ENCODE results near the gene MACROD2.
"Not testable (repeated sequence)": the region's sequence is repeated elsewhere in the genome, so short reads cannot be mapped to it uniquely, and the experiment has no call there.

Gene MACROD2

DNA sequence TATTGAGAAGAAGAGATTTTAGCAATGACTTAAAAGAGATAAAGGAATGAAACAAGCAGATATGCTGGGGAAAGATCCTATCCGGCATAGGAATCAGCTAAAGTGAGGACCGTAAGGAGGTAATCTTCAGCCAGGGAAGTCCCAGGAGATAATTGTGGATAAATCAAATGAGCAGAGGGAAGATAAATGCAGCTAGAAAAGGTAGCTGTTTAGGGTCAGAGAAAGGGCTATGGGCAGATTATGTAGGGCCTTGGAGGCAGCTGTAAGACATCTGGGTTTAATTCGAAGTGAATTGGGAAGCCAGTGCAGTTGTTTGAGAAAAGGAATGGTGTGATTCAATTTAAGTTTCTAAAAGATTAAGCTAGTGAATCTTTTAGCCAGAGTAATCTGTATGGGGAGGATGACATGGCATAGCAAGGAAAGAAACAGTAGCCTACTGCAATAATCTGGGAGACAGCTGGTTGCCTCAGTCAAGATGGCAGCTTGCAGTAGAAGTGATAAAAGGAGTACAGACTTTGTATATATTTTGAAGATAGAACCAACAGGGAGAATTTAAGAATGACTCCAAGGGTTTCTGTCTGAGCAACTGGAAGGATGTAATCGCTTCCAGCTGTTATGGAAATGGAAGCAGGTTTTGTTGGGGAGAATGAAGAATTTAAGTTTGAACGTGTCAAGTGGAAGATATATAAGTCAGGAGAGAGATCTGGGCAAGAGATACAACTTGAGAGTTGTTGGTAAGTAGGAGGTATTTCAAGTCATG lies 894.4 kb downstream of the MACROD2 start:
- no peak for DNase-seq

DNA sequence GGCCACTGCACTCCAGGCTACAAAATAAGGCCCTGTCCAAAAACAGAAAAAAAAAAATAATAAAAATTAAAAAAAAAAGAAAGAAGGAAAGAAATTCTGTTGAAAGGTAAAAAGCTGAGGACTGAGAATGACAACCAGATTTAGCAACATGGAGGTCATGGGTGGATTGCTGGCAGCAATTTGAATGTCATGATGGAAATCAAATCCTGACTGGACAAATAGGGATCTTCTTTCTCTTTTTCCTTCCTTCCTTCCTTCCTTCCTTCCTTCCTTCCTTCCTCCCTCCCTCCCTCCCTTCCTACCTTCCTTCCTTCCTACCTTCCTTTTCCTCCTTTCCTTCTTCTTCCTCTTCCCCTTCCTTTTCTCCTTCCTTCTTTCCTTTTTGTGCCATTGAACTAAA lies 895.4 kb downstream of the MACROD2 start:
- DNase-seq = no peak

DNA sequence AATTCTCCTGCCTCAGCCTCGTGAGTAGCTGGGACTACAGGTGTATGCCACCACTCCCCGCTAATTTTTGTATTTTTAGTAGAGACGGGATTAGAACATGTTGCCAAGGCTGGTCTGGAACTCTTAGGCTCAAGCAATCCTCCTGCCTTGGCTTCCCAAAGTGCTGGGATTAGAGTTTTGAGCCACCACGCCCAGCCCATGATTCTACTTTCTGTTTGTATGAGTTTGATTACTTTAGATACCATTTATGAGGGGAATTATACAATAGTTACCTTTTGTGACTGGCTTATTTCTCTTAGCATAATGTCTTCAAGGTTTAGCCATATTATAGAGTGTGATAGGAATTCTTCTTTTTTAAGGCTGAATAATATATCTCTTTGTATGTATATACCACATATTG lies 897.5 kb downstream of the MACROD2 start:
- DNase-seq = no peak

DNA sequence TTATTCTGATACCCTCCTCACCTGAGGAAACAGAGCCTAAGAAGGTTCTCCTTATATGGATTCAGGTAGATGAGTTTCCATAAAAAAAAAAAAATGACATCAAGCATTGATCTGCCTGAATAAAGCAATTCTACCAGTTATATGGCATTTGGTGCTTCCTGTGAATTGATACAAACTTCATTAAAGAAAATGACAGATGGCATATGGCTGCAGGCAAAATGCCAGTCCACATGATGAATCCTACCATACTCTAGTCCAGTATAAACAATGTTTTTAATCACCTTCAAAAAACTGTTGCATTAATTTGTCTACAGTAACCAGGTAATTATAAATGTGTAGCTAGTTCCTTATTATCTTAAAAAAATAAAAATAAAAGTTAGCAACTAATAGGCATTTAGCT lies 901.3 kb downstream of the MACROD2 start:
- DNase-seq = no peak

DNA sequence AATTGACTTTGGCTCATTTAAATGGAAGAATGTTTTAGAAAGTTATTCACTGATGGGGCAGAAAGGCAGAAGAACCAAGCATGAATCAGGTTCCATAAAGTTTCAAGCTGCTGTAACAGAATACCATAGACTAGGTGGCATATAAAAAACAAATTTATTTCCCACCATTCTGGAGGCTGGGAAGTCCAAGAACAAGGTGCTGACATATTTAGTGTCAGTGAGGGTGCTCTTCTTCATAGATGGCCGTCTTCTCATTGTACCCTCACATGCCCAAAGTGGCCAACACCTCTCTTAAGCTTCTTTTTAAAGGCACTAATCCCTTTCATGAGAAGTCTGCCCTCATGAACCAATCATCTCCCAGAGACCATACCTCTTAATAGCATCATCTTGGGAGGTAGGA lies 902.3 kb downstream of the MACROD2 start:
- DNase-seq = no peak

DNA sequence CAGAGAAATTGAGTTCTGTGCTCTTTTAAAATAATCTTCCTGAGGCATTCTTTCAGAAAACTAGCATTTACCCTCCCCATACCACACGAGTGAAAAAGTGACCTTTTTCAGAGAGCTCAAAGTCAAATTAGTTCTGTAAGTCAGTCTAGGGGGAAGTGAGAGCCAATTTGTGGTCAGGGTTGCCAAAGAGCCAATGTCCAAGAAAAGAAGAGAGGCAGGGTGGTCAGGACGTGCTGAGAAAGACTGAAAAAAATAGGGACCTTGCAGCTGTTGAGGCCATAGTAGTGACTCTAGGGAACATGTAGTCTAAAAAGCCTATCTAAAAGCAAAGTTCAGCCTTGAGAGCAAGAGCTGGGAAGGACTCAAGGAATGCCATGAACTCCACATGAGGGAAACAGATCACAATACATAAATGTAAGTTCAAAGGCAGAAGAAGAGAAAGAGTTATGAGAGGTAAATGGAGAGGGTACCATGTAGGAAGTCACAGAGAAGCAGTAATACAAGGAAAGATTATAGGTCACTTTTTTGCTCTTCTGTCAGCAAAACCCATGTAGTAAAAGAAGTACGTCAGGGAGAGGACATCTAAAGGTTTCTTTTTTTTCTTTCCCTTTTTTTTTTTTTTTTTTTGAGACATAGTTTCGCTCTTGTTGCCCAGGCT lies 907.2 kb downstream of the MACROD2 start:
- no peak for DNase-seq

DNA sequence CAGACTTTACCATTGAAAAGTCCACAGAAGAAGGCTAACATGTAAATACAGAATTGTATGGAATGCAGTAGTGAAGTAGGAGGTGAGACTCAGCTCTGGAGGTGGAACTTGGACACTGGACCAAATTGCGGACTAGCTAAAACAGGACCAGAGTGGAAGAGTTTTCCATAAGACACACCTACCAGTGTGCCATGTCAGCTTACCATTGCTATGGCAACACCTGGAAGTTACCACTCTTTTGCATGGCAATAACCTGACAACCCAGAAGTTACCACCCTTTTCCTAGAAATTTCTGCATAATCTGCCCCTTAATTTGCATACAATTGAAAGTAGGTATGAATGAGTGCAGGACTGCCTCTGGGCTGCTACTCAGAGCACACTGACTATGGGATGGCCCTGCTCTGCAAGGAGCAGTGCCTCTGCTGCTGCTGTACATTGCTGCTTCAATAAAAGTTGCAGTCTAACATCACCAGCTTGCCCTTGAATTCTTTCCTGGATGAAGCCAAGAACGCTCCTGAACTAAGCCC lies 911.7 kb downstream of the MACROD2 start:
- DNase-seq = no peak

DNA sequence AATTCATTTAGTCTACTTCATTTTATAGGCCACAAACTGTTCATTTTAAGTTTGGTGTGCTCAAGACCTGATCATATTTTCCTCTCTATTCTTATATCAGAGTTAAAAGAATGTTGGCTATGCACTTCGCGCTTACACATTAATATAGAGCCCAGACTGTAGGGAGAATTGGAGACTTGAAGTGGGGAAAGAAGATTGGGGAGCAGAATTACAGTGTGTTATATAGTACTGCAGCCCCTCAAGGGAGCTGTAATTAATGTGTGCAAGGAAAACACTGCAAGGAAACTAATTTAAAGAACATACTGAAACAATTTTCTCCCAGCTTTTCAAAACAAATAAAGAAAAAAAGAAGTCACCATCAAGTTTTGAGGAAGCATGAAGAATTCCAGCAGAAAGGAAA lies 914.8 kb downstream of the MACROD2 start:
- no peak for DNase-seq

DNA sequence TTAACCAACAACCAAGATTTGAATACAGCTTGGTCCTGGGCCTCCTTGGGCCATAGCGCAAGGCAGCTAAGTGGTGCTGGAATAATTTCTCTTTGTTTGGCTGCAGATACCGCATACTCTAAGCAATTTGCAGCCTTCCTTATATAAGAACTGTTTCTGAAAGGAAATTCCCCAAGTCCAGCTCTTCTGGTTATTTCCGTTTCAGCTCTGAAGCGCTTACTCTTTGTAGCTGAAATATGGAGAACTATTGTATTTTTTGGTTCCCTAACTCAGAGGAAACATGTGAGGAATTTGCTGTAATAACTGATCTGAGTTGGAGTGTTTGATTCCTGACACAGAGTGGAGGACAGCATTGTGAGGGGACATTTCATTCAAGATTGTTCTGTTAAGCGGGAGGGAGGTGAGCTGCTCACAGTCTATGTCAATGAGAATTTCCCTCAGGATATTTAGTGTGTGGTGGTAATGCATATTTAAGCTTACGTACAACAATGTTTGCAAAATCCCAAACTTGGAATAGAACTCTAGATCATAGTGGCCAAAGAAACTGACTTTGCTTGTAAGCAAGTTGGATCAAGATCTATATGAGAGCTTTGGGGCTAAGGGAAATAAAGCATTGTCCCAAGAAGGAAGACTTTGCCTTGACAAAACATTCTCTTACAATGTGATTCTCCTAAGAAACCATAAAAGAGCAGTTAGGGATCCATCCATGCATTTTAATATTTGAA lies 918.7 kb downstream of the MACROD2 start:
- DNase-seq = no peak

DNA sequence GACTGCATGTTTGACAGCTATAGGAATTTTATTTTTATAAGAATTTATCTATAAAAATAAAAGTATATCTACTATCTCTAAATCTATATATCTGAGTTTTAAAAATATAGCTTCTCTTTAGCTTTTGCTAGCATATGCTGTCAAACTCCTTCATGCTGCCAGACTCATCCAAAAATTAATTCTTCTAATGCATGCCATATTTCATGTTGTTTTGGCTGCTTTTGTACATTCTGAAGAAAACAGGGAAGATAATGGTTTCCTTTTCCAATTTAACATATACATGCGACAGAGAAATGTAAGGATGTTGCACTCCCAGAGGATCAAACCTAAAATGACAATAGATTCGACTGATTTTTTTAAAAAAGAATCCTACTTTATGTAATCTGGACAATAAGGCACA lies 919.3 kb downstream of the MACROD2 start:
- DNase-seq = no peak

DNA sequence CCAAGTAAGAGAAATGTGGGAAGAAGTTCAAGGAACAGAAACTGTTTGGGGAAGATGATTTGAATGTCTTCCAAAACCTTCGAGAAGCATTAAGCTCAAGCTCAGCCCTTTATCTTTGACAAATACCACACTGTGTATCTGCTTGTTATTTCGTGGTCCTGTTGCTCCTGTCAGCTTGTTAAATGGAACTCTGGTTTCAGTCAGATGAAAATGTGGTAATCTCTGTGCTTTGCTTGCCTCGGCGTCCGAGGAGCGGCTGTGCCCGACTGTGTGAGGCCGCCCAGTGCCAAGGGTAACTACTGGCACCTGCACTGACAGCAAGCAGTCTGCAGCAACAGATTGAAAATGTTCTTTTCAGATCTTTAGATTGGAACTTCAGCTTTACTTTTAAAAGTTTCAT lies 920.0 kb downstream of the MACROD2 start:
- DNase-seq = no peak

DNA sequence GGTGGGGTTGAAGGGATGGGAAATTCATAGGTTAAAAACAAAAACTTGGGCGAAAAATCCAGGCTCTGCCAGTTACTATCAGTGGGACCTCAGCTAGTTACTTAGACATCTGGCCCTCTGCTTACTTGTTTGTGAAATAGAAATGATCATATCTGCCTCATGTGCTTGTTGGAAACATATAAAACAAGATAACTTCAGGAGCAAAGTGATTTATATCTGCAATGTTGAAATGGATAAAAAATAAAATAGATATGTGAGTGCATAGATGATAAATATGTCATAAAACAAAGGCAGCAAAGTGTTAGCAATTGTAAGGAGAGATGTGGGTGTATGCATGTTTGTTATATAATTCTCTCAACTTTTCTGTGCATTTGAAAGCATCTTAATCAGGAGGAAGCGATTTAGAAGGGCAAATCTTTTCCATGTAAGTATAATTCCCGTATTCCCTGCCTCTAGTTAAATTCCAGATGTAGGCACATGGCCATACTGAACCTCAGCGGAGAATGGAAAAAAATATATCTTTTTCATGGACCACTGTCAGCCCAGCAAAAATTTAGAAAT lies 921.1 kb downstream of the MACROD2 start:
- no peak for DNase-seq

DNA sequence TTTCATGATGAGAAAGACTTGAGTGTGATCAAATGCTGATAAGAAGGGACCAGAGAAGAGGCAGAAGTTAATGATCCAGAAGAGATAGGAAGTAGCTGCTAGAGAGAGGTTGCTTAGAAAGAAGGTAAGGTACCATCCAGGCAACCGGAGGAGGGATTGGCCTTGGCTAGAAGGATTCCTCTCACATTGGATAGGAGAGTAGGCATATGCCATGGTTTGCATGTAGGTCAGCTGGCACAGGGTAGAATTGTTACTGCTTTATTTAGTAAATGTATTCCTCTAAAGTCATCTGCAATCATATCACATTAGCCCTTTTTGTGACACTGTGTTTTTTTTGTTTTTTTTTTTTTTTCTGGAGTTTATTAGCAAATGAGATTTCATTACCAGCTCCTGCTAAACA lies 923.0 kb downstream of the MACROD2 start:
- no peak for DNase-seq

DNA sequence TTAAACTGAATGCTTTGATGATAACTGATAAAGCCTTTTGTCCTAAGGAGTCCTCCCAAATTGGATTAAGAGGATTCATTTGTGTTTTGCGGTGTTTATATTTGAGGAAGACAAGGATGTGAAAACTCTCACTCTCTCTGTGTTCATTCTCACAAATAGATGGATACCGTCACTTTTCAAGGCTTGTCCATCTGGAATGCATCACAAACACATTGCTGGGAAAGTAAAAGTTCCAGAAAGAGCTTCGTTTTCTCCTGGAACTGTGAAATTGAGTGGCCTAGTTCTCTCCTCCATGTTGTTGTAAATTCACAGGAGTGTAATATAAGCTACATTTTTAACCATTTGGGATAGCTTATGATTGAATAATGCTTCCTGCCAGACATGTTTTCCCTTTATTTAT lies 923.7 kb downstream of the MACROD2 start:
- no peak for DNase-seq

DNA sequence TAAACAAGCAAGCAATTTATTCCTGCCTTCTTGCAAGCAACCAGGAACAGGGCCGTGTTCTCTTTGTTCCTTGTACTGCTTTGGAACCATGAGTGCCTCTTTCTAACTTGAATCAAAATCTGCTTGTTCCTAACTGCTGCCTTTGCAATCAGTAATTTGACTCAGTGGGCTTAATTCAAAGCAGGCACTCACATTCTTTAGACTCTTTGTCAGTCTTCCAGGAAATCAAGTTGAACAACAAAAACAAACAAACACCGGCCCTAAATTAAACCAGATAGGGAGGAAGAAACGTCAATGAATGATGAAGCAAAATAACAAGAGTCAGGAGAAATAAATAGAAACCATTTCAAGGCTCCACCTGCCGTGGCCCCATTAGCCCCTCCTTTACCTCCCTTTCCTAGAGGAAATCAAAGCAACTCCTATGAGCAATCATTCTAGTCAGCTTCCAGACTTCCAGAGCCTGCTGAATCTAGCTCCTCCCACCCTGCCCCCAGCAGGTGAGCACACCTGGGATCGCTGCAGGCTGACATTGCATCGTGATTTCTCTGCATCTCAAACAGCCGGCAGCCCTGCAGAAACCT lies 924.3 kb downstream of the MACROD2 start:
- no peak for DNase-seq

DNA sequence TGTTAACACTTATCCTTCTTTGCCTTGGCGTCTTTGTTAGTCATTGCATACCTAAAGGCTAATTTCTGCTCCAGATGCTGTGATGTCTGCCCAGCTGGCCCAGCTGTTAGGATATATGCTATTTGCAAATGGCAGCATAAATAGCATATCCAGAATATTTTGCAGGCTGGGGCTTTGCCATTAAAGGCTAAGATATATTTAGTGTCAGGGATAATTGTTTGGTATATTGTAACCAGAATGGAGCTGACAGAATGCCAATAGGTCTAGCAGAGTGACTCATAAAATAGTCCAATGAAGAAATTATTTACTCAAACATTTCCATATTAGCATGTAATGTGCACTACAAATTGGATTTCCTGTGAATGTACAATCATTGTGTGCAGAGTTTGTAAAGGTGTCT lies 926.2 kb downstream of the MACROD2 start:
- DNase-seq = no peak

DNA sequence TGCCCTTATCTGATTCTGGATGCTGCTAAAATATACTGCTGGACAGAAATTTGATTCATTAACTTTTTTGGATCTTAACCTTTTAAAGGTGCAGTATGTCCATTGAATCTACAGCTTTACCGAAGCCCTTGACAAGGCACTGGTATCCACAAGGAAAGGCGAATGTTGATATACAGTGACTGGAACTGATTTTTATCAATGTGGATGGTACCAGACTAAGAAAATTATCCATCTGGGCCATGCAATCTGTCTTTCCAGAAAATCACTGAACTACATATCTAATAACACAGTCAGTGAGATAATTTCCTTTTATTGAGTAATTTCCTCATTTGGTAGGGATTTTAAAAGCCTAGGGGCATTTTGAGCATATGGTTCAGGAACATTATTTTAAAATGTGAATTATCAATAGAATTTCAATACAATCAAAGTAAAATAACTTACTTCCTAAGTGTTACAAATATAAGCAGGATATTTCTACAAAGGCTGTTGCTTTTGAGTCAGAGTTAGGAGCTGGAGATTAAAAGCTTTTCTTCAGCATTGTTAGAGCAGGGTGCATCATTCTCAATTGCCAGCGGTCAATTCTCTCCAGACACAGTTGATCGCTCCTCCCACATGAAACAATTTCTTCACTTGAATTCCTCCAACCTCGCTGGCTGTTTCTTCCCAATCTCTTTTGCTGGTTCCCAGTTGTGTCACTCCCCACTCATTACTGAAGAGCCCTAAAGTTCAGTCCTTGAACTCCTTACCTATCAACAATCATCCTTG lies 927.4 kb downstream of the MACROD2 start:
- DNase-seq = no peak

DNA sequence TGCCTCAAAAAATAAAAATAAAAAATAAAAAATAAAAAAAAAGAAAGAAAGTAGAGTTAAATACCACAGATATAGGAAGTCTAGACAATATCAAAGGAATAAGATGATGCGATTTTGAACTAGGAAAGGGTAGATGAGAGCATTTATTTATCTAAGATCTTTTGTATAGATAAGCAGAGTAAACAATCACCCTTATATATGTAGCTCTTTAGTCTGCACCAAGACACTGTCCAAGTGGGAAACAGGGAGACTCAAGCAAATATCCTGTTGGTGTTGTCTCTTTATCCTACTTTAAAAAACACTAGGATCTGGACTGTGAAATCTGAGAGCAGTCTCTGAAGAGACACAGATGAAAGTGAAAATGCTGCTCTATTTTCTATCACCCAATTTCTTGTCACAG lies 929.1 kb downstream of the MACROD2 start:
- DNase-seq = no peak

DNA sequence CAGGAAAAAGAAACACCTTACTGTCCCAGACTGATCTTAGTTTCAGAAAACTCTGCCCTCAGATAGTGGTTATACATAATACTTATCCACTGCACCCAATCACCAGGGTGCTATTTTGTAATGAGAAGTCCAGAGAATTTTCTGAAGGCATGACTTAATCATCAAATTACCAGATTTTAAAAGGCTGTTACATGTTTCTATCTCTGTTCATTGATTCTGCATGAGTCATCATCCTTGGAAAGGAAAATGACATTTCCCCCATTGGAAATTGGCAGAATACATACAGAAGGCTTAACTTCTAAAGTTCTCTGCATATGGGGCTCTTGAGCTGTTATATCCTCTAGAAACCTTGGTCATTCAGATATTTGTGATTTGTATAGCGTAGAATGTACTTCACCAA lies 930.0 kb downstream of the MACROD2 start:
- DNase-seq = no peak

DNA sequence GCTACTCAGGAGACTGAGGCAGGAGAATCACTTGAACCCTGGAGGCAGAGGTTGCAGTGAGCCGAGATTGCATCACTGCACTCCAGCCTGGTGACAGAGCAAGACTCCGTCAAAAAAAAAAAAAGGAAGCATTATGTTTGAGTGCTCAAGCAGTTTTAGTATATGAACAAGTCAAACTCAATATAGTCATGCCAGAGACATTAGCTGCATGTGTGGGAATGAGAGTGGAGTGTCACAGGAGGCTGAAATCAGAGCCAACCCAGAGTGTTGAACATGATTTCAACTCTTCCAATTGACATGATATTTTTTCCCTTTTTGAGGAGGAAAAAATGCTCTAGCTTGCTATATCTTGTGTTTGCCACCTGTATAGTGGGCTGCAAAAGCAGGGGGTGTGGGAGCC lies 931.1 kb downstream of the MACROD2 start:
- not testable (repeated sequence) for DNase-seq

DNA sequence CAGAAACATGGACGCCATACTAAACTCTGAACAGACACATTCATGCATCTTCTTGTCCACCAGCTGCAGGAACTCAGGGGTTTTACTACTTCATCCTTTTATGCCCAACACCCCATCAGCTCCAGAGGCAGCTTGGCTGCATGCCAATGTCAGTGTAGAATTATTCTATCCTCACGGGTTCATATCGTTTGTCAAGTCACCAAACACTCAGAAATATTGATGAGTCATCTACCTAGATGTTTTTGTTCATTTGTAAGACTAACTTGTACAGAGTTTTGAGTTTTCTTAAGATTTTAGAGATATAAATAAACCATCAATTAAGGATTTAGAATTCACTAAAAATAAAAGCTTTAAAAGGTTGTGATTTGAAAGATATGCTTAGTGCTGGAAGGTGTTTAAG lies 932.8 kb downstream of the MACROD2 start:
- no peak for DNase-seq

DNA sequence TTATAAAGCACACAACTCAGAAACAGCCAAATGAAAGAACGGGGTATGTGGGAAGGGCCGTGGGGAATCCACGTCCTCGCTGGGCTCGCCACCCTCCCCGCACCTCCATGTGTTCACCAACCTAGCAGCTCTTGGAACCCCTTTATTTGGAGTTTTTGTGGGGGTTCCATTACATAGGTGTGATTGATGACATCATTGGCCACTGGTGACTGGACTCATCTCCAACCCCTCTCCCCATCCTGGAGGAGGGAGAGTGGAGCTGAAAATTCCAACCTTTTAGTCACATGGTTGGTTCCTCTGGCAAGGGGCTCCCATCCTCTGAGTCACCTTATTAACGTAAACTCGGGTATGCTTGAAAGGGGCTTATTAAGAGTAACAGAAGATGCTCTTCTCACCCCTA lies 934.1 kb downstream of the MACROD2 start:
- no peak for DNase-seq

Measured in left hindlimb (tissue), 1 donor.